ENCODE data around the gene BUD31. TPM values are rescaled to one million over a fixed set of nuclear protein-coding genes. Genes with fewer than 3 reads are reported as not detected.
A peak's percentile ranks its signal among the peaks of the same experiment; 100 is the strongest.

Gene BUD31
- total and polyA plus RNA-seq, 9 of the 15 experiments (the other 6 are each of a cell fraction or from before 2014, with no cell fraction given): 105 to 342 (median 247) TPM

GRCh38 chr7:99371376-99371920 lies 37.3 kb upstream of the BUD31 start:
- intact Hi-C loops (cut with micrococcal nuclease): no loop called here
- H2AFZ ChIP-seq (ENCODE audit: low read depth, low read length): no peak overlapping the region
- no peak for TF ChIP-seq DPF2 (IDR thresholded peaks at IDR 0.05)
- no peak for TF ChIP-seq HNRNPL (IDR thresholded peaks at IDR 0.05; ENCODE audit: low read depth, low read length)
- TF ChIP-seq PHB (CRISPR knock-in tag; IDR thresholded peaks at IDR 0.05): no peak
- TF ChIP-seq TCFL5 (CRISPR knock-in tag; conservative IDR thresholded peaks at IDR 0.05): no peak
- no peak for TF ChIP-seq ETV6 (IDR thresholded peaks at IDR 0.05; ENCODE audit: borderline replicate concordance in 1 of 2, low read depth in 2 of 2, low read length in 1 of 2)
- no peak for TF ChIP-seq ETV6 (CRISPR knock-in tag; IDR thresholded peaks at IDR 0.05; ENCODE audit: borderline replicate concordance)
- TF ChIP-seq, protein P1, sequence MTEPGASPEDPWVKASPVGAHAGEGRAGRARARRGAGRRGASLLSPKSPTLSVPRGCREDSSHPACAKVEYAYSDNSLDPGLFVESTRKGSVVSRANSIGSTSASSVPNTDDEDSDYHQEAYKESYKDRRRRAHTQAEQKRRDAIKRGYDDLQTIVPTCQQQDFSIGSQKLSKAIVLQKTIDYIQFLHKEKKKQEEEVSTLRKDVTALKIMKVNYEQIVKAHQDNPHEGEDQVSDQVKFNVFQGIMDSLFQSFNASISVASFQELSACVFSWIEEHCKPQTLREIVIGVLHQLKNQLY (CRISPR knock-in tag; conservative IDR thresholded peaks at IDR 0.05): no peak
- no peak for FAIRE-seq
- peaks cover 20% of the 10 kb centered on the region for H3K79me2 ChIP-seq (ENCODE audit: control insufficient read depth, insufficient read depth, low read length)
- no peak overlapping the region for H3K4me3 ChIP-seq
- no peak for DNase-seq (ENCODE audit: extremely low read depth in 1 of 4, low spot score in 3 of 4)
- no peaks in the 10 kb centered on the region for H3K27me3 ChIP-seq (ENCODE audit: control insufficient read depth in 2 of 2, insufficient read depth in 2 of 2, low read length in 2 of 2)
- H3K4me1 ChIP-seq (replicated peaks in 1 of 2; ENCODE audit: control insufficient read depth in 2 of 2, insufficient read depth in 2 of 2, low read length in 2 of 2): peaks cover 28 to 59% of the 10 kb centered on the region in 2 experiments
- H3K9me3 ChIP-seq (replicated peaks; ENCODE audit: control insufficient read depth, insufficient read depth, low read depth, low read length): no peaks in the 10 kb centered on the region
- 86% methylated on average over 11 of the region's 11 CpGs for WGBS (ENCODE audit: insufficient coverage, low coverage, missing lambda C conversion rate)
- peak overlapping the region in 1 of 2 experiments; percentile 23; a peak in 1 of 4 replicates for H3K9ac ChIP-seq (ENCODE audit: insufficient read depth in 1 of 2, low read depth in 2 of 2, low read length in 2 of 2)
- no peak overlapping the region for H3K4me2 ChIP-seq (ENCODE audit: insufficient read depth, low read length)
- no peak for ATAC-seq
- CTCF ChIA-PET (ENCODE audit: low intra/inter-chr PET ratio): no interaction called here
- BruUV-seq (replicated peaks): no TSS peak
- H3K36me3 ChIP-seq (ENCODE audit: control insufficient read depth, insufficient read depth, low read length): peaks cover 14% of the 10 kb centered on the region
- no peaks in the 10 kb centered on the region; the same call in 1 of the 2 replicates for H4K20me1 ChIP-seq (replicated peaks; ENCODE audit: control insufficient read depth, insufficient read depth, low read length)
- no peak overlapping the region for H3K27ac ChIP-seq (ENCODE audit: extremely low read depth, low read depth, low read length)
- no peaks in the 10 kb centered on the region for H3K9me1 ChIP-seq (ENCODE audit: control insufficient read depth, insufficient read depth, low read length)
- in situ Hi-C loops (cut with MboI): no loop called here
- POLR2A ChIA-PET: interaction anchor here (1.2 to 1.3 kb wide), 2 partner anchors 37 to 190 kb away, joined by 3 read pairs; partner anchors contain the start of genes BUD31 and PDAP1
